ENCODE measurements around the gene RELT.

The RELT gene

DNA sequence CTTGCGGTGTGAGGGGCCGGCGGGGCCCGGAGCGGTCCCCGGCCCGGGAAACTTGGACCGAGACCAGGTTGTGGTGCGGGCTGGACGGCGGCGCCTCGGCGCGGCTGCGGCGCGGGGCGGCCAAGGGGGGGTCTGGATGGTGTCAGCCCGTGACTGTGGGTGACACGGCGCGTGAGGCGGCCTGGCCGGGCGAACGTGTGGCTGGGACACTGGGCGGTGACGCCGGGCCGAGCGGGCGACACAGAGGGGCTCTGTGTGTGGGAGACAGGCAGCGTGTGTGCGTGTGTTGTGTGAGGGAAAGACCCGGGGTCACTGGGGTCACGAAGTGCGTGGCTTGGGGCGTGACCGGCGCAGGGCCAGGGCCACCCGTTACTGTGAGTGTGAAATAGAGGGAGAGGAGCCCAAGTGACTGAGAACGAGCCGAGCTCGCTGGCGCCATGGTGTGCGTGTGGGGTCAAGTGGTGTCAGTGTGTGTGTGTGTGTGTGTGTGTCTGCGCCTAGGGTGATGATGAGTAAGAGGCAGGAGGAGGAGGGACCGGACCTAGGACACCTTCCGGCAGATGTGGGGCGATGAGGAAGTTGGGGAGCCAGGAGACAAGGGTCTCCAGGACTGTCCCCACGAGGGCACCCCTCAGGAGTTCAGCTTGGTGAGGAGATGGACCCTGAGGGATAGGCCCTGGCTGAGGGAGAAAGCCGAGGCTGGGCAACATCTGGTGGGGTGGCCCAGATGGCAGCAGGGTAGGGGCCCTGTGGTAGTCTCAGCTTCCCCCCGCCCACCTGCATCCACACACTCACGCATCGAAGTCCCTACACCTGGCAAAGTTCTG is 817 bp downstream of the RELT start:
- DNase-seq = peak; percentile 13

DNA sequence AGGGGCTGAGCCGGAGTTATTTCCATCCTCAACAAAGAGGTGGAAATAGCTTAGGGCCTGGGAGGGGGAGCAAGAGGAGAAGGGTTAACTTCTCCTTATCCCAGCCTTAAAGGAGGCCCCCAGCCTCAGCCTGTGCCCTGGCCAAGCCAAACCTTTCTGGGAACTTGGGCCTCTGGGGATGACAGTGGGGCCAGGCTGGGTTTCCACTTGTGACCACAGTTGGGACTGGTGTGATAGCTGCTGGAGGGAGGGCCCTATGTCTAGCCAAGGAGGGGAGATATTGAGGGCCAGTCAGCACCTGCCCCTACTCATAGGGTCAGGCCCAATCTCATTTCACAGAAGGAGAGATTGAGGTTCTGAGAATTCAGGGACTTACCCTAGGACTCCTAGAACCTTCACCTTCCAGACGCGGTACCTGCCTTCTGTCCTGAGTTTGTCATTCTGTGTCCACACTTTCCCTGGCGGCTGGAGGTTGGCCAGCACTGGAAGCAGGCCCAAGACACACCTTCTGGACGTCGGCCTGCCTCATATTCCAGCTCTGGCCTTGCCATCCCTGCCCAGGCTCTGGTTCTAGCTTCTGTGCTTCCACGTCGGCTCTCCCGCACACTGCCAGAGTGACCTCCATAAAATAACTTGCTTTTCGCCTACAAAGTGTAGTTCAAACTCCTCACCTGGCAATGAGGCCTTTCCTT is 3.1 kb downstream of the RELT start:
- DNase-seq = no peak

DNA sequence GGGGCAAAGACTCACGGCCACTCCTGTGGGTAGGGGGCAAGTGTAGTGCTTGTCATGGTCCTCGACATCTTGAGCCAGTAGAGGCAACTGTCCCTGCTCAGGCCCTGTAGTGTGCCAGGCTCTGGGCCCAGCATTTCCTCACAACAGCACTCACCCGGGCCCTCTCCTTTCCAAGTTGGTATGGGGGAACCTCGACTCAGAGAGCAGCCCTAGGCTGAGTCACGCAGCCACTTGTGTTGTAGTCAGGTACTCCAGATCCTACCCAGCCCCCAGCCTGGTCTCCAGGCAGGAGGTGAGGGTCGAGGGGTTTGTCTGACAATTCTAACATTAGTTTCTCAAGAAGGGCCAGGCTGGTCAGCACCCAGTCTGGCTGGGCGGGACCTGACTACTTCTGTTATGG is 4.1 kb downstream of the RELT start:
- no peak for DNase-seq

DNA sequence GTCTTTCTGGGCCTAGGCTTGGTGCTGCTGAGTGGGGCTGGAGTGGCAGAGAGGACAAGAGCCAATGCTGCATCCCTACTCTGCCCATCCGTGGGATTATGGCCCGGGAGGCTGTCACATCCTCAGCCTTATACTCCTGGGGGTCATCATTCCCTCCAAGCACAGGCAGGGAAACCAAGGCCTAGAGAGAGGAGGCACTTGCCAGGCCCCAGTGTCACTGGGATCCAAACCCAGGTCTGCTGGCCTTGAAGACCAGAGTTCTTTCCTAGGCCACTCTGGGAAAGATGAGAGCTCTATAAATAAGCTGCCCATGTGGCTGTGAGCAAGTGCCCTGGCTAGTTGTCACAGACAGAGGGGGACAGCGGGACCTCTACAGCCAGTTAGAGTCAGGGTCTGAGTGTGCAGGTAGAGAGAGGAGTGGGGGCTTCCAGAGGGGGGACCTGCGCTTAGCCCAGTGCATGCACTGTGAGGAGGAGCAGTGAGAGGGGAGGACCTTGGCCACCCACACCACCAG is 4.8 kb downstream of the RELT start:
- DNase-seq = no peak

DNA sequence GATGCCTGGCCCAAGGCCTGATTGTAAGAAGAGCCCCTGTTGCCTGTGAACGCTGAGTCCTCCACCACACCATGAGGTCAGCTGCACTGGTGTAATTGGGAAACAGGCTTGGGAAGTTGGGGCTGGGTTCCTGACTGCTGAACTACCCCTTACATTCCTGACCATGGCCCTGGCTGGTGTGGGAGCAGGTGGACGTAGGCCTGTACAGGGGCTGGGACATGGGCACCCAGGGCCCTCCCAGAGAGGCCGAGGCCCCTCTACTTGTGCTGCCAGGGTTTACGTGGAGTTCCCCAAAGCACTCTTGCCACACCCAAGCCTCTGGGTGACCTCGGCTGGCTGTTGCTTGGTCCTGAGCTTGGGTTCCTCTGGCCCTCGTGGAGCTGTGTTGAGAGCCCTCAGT is 5.4 kb downstream of the RELT start:
- no peak for DNase-seq

DNA sequence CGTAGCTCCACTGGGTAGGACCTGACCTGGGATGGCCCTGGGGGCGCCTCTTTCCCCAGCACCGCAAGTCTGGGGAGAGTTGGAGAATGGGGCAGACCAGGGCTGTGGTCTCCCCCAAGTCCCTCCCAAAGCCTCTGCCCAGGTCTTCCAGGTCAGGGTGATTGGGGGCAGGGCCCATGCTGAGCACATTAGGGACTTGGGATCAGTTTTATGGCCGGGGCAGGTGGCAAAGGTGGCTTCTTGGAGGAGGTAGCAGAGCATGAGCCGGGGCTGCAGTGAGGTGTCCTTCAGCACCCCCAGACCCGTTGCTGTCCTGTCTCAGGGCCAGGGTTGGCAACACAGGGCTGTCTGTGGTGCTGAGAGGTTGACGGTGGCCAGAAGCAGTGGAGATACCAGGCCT is 6.0 kb downstream of the RELT start:
- DNase-seq = no peak

DNA sequence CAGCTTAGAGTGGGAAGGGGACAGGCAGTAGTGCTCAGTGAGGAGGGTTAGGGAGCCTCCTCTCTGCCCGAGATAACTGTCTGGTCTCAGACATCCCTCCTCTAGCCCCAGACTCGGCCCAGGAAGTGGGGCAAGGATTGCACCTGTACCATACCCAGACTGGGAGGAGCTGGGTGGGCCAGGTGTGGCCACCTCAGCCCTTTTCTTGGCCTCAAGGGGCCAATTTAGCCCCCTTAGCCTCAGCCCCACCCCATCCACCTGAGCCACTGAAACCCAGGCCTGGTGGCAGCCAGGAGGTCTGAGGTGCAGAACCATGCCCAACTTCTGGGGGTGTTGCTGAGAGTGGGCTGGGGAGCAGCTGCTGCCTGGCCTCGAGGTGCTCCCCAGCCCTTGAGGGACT is 6.5 kb downstream of the RELT start:
- DNase-seq = no peak

DNA sequence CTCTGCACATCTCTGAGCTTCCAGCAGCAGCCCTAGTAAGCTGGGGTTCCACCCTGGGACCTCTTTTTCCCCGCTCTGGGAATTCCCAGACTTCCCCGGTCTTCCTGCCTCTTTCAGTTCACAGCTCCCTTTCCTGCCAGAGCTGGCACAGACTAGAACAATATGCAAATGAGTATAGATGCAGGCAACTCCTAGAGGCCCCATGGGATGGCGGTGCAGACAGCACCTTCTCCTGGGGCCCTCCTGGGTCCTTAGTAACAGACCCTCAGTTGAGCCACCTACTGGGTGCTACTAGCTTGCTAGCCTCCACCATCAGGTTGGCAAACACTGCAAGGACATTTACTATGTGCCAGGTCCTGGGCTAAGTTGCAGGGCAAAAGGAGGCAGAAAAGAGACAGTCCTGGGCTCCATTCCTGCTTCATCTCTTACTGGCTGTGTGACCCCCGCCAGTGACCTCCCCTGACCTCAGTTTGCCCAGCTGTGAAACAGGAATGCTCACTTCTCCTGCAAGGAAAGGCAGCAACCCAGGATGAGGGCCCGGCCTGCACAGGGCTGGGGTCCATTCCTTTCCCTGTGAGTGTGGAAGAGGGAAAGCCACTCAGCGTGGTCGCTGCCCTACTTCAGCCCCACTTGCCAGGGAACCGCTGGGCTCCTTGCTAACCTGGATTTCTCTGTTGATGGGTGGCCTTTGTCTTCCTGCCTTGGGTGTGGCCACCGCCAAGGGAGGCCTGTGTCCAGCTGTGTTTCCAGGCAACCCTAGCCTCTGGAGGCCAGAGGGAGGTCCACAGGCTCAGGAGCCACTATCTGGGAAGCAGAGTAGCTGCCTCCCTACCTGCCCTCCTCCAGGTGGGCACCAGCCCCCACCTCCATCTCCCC is 7.3 kb downstream of the RELT start:
- DNase-seq = no peak

DNA sequence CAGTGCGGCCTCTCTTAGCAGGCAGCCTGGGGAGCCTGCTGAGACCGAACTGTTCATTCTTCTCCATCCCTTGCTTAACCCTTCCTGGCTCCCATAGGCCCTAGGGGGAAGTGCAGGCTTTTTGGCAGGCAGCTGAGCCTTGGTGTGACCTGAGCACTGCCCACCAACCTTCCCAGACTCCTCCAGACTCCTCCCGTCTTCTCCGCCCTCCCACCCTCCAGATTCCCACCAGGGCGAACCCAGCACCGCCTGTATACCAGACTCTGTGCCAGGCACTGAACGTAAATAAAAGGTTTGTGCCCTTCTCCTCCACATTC is 7.9 kb downstream of the RELT start:
- DNase-seq = no peak

DNA sequence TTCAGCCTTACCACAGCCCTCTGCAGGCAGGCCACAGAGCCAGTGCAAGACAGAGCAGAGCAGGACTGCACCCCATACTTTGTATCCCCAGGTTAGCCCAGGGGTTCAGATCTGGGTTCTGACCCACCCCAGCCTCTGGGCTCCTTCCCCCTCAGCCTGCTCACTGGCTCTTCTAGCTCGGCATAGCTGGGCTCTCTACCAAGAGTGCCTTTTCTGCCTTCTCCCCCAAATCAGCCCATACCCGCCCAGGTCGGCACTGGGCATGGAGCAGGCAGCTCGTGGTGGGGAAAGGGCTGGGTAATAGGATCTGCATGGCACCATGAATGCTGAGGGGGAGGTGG is 8.3 kb downstream of the RELT start:
- DNase-seq = no peak

DNA sequence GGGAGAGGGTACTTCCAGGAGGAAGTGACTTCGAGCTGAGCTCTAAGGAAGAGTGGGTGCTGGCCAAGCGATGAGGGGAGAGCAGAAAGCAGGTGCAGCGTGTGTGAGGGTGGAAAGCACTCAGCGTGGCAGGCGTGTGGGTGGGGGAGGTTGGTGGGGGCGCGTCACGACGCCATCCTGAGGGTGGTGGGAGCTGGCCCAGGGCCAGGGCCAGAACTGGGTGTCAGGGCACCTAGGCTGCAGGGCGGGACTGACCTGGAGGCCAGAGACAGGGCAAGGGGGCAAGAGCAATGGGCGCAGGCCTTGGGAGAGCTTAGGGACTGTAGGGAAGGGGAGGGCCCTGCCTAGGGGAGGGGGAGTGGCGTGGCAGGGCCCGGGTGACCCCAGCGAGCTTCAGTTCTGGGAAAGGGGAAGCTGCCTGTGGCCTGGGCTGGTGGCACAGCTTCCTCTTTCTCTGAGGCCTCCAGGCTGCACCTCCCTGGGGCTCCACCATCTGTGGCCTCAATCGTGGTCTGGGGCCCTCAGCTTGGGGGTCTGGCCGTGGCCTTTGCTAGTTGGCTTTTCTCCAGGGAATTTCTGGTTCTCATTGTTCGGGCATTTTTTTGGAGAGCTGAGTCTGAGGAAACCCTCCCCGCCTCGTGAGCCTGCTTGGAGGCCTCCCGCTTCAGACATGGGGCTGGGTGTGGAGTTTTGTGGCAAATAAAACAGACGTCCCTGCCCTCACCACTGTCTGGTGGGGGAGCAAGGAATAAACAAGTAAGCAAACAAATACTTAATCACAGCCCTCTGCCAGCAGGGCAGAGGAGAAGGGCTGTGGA is 8.9 kb downstream of the RELT start:
- no peak for DNase-seq

DNA sequence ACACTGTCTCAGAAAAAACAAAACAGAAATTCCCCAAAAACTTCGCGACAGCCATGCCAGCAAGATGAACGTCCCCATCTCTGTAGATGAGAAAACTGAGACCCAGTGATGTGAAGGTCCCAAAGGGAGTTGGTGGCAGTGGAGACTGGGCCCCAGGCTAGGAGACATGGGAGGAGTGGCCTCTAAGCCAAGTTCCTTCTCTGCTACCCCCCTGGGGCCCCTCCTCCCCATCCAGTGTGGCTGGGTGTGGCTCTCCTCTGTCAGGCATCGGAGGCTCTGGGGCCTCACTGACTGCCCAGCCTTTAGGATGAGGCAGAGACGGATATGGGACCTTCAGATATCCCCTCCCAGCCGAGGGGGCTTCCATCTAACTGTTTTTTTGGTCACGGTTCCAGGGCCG is 9.8 kb downstream of the RELT start:
- DNase-seq = no peak

DNA sequence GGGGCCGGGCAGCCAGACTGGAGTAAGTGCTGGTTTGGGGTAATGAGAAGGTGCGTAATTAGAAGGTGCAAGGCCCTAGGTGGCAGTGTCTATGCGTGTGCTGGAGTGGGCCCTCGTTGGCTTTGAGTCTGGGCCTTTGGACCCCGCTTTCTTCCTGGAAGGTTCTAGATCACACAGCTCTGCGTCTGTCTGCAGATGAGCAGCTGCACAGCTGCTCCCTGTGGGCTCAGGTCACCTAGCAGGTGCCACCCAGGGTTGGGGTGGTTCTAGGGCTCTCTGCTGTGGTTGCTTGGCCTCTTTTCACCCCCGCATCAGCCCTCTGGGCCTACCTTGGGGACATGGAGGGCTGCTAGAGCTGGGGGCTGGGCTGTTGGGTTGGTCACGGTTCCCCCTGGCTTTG is 10.3 kb downstream of the RELT start:
- no peak for DNase-seq

DNA sequence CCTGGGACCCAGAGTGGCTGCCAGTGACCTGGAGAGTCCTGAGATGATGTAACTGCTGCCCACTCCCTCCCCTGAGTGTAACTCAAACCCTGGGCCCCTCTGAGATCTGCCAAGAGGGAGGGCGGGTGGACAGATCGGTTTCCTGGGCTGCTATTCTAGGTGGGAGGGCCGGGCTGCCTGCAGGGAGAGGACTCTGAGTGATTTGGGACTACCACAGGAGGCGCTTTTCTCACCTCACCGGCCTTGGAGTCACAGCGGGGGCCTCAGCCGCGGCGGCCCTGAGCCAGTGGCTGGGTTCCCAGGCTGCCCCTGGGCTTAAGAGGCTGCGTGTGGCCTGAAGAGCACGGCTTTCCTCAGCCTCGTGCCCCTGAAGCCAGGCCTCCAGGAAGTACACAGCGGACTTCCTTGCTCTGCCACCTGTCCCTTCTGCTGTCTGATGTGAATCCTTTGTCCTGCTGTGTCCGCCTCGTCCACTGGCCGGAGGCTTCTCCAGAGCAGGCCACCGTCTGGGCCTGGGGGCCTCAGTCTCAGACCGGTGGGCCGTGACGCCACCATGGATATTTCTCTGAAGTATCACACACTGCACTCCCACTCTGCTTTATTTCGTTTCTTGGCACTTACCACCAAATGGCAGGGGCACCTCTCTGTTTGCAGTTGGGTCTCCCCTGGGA is 11.5 kb downstream of the RELT start:
- DNase-seq = no peak

DNA sequence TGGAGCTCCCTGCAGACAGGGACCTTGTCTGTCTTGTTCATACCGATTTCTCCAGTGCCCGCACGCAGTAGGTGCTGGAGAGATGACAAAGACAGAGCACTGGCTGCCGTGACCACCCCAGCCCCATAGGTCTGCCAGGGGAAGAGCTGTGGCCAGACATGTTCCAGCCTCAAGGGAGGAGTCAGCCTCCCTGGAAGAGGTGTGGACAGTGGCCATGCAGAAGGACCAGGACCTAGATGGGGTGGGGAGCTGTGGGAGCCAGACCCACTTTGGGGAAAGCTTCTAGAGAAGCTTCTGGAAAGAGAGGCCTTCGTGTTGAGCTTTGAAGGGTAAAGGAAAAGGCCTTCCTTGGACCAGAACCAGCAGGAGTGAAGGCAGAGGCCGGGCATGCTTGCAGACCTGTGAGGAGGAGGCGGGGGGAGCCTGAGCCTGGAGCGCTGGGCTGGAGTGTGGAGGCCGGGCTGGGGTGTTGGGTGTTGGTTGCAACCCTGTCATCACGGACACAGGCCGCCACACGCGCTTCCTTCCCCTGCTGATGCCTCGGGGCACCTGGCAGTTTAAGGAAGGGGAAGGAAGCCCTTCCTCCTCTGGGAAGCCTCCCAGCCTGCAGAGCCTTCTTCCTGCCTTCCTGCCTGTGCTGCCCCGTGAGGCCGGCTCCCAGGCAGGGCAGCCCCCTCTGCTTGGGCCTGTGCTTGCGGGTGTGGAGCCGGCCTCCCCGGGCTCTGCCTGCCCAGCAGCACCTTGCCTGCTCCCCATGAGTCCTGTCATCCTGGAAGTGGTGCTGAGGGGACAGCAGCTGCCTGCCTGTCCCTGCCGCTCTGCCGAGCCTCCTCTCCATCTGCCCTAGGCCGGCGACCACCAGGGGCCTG is 12.3 kb downstream of the RELT start:
- DNase-seq = no peak

DNA sequence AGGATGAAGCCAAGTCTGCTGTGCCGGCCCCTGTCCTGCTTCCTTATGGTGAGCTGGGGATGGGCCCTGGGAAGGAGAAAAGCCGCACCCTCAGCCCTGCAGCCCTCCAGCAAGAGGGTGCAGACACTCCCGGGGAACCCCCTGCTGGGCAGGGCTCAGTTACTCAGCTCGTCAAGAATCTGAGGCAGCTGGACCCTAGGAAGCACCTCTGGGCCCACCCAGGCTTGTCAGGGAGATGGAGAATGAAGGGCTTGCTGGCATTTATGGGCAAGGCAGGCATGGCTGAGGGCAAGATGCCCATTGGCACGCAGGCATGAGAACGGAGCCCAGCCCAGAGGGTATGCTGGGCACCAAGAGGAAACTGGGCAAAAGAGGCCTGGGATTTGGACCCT is 12.9 kb downstream of the RELT start:
- DNase-seq = no peak

DNA sequence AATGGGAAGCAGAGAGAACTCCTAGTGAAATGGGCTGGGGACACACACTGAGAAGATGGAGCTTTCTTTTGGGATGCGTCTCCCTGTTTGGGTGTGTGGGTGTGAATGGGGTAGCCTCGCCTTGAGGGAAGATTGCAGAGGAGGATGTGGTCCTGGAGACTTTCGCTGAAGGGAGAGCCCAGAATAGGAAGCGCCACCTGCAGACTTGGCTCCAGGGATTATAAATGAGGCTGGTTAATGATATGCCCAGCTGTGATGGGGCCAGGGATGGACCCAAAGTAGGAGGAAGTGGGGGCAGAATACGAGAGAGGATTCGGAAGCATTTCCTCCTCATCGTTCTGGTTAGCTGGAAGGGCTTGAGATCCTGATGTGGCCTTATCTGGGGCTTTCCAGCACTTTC is 13.7 kb downstream of the RELT start:
- no peak for DNase-seq

DNA sequence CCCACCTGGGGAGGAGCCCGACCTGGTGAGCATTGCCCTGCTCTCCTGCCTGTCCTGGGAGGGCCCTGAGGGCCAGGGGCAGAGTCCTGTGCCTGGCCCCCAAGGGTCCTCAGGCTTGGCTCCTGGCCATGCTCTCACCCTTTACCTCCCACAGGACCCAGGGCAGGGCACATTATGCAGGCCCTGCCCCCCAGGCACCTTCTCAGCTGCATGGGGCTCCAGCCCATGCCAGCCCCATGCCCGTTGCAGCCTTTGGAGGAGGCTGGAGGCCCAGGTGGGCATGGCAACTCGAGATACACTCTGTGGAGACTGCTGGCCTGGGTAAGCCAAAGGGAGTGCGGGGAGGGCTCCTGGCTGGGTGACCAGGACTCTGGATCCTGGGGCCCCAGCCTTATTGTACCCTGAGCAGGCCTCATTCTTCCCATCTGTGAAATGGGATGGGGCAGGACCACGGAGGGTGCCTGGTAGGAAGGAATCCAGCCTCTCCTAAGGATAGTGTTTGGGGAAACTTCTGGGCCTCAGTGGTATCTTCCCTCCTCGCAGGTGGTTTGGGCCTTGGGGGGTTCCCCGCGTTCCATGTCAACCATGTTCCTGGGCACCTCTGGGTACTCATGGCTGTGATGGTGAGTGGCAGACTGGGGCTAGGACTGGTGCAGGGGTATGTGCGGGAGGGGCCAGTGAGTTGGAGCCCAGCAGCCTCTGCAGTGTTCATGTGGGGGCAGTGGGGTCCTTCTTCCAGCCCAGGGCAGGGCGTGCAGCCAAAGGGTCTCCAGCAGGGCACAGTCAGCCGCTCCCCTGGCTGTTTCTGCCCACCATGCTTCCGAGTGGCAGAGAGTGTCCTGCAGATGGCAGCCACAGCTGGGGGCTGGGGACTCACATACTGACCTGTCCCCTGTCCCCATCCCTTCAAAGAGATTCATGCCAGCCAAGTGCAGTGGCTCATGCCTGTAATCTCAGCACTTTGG is 14.7 kb downstream of the RELT start:
- DNase-seq = no peak

DNA sequence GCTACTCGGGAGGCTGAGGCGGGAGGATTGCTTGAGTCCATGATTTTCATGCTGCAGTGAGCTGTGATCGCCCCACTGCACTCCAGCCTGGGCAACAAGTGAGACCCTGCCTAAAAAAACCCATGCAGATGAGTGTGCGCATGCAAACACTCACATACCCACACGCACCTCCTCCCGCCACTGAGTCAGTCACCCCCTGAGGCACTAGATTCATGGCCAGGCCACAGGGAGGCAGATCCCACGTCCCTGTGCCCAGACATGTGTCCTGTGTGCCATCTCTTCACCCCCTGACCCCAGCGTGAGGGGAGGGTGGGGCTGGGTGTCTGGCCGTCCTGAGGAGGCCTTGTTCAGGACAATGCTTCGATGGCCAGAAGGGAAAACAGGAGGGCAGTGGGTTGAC is 15.5 kb downstream of the RELT start:
- DNase-seq = no peak

All from NCI-H2029 treated with DMSO at 0.1 percent for 48 hours (cell line).